ENCODE measurements around the gene FPR1. TPM values are rescaled to one million over a fixed set of nuclear protein-coding genes. Genes with fewer than 3 reads are reported as not detected.
"Not testable (repeated sequence)": the region's sequence is repeated elsewhere in the genome, so short reads cannot be mapped to it uniquely, and the experiment has no call there.

FPR1 gene
- total RNA-seq, 2 donors from 2014 or later = 0.69 to 2.5 TPM

DNA sequence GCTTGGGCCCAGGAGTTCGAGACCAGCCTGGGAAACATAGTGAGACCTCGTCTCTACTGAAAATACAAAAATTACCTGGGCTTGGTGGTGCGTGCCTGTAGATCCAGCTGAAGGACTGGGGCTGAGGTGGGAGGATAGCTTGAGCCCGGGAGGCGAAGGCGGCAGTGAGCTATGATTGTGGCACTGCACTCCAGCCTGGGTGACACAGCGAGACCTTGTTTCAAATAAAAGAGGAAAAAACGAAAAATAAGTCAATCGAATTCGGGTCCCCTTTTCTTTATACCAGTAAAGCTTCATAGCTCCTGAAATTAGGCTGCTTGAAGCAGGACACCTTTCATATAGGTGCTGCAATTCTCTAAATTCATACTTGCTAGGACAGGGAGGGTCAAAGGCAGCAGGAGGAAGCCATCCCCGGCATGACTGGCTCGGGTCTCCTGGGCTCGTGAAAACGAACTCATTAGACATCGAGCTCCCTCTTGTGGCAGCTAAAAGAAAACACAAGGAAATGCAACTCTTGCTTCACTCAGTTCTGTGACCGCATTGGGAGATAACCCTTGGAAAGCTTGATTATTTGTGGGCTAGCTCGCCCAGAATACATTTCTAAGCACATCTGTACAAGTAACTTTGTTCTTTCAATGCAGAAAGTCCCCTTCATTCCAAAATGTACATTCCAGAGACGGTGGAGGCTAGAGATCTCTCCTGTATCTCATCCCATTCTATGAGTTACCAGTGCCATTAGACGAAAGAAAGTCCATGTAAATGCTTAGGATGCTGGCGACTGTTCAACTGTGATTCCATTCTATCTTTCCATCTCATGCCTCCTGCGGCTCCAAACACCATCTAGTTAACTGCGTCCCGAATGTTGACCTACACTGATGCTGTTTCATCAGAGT lies 26.1 kb upstream of the FPR1 start:
- intact Hi-C loops (cut with DNase I) = loop anchor here (10.0 kb wide), 1 partner anchor 123 kb away; no protein-coding TSS in a partner anchor
- DNase-seq = peak; percentile 47
- peak; percentile 58 for TF ChIP-seq CTCF (IDR thresholded peaks at IDR 0.05)
- no peaks in the 10 kb centered on the region for H3K27me3 ChIP-seq
- no peak overlapping the region for H3K27ac ChIP-seq
- H3K4me1 ChIP-seq = no peaks in the 10 kb centered on the region
- H3K9me3 ChIP-seq = no peaks in the 10 kb centered on the region
- no peak overlapping the region for H3K4me3 ChIP-seq
- no peak overlapping the region for H3K9ac ChIP-seq (ENCODE audit: low read depth in 2 of 2, low read length in 2 of 2)
- no peaks in the 10 kb centered on the region for H3K36me3 ChIP-seq

- not testable (repeated sequence) for H3K9me3 ChIP-seq; DNase-seq; H3K27me3 ChIP-seq; H3K4me3 ChIP-seq; H3K36me3 ChIP-seq; H3K4me1 ChIP-seq; H3K9ac ChIP-seq (ENCODE audit: low read depth in 2 of 2, low read length in 2 of 2); H3K27ac ChIP-seq
- intact Hi-C loops (cut with DNase I) = loop anchor here (10.0 kb wide), 1 partner anchor 122 kb away; no protein-coding TSS in a partner anchor
These were observed 24.9 kb upstream of the FPR1 start for GRCh38 chr19:51776561-51776960.

DNA sequence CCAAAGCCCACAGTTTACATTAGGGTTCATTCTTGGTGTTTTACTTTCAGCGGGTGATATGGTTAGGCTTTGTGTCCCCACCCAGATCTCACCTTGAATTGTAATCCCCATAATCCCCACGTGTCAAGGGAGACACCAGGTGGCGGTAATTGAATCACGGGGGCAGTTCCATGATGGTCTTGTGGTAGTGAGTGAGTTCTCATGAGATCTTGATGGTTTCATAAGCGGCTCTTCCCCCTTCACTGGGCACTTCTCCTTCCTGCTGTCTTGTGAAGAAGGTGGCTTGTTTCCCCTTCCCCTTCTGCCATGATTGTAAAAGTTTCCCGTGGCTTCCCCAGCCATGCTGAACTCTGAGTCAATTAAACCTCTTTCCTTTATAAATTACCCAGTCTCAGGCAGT lies 21.3 kb upstream of the FPR1 start:
- no peak for TF ChIP-seq CTCF (IDR thresholded peaks at IDR 0.05)

DNA sequence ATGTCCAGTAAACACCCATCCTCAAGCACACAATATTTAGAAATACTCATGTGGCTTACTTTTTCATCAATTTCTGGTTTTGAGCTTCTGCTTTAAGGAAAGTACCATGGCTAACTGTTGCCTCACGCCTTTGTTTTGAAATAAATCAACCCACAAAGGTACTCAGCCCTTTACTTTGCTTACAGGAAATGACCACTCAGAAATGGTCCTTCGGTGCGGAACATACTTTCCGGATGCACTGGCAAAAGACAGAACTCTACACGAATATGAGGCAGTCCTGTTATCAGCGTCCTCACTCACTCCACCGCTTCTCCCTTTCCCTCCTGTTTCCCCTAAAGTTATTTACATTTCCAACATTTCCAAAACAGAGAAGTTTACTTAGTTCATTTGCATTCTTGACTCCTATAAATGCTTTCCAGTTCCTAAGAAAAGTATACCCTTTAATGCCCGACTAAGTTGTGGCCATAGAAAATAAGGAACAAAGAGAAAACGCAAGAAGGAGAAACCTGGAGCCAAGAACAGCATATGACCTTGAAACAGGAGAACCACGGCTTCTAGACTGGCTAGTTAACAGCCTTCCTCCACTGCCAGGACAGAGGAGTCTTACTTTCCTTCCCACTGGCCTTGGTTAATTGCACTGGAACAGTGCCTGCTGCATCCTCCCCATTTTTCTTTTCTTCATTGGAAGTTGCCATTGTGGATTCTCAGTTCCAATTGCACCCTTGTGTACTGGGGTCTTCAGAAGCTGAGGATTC lies 19.9 kb upstream of the FPR1 start:
- no peak overlapping the region for H3K27ac ChIP-seq
- H3K36me3 ChIP-seq = no peaks in the 10 kb centered on the region
- H3K4me1 ChIP-seq = no peaks in the 10 kb centered on the region
- H3K27me3 ChIP-seq = no peaks in the 10 kb centered on the region
- H3K9me3 ChIP-seq = no peaks in the 10 kb centered on the region
- DNase-seq = no peak
- intact Hi-C loops (cut with DNase I) = loop anchor here (10.0 kb wide), 1 partner anchor 117 kb away; no protein-coding TSS in a partner anchor
- TF ChIP-seq CTCF (IDR thresholded peaks at IDR 0.05) = no peak
- H3K4me3 ChIP-seq = no peak overlapping the region
- no peak overlapping the region for H3K9ac ChIP-seq (ENCODE audit: low read depth in 2 of 2, low read length in 2 of 2)

More for the DNA sequence above, 21.3 kb upstream of the FPR1 start:
- no peak overlapping the region for H3K4me3 ChIP-seq
- no peaks in the 10 kb centered on the region for H3K27me3 ChIP-seq
- H3K9ac ChIP-seq (ENCODE audit: low read depth in 2 of 2, low read length in 2 of 2) = no peak overlapping the region
- H3K27ac ChIP-seq = no peak overlapping the region
- no peaks in the 10 kb centered on the region for H3K36me3 ChIP-seq
- H3K9me3 ChIP-seq = no peaks in the 10 kb centered on the region
- intact Hi-C loops (cut with DNase I) = loop anchor here (10.0 kb wide), 1 partner anchor 118 kb away; no protein-coding TSS in a partner anchor
- no peak for DNase-seq
- no peaks in the 10 kb centered on the region for H3K4me1 ChIP-seq

DNA sequence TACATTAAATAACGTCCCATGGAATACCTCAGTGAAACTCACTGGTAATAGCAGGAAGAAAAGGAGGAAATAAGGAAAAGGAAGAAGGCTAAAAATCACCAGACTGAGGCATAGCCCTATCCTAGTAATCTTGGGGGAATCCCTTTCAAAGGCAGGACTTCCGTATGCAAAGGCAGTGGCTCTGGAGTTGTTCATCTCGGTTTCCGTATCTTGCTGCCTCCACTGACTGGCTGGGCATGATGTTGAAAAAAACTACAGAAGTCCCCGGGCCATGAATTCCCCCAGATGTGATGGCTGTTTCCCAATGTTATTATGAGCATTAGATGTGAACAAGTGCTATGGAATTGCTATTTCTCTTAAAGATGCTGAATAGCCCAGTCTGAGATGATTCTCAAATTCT lies 14.8 kb upstream of the FPR1 start:
- Histone ChIP-seq H3K4me1 (no peaks in the 10 kb centered on the region), H3K36me3 (no peaks in the 10 kb centered on the region), H3K9ac (ENCODE audit: low read depth in 2 of 2, low read length in 2 of 2) (no peak overlapping the region), H3K27ac (no peak overlapping the region), H3K9me3 (no peaks in the 10 kb centered on the region), H3K4me3 (no peak overlapping the region), H3K27me3 (no peaks in the 10 kb centered on the region)
- TF ChIP-seq CTCF (IDR thresholded peaks at IDR 0.05) = no peak
- intact Hi-C loops (cut with DNase I) = no loop called here
- DNase-seq = no peak

Measured in colonic mucosa (tissue), 4 donors.